Skin epidermis (tissue), 12 donors: ENCODE results near the gene KAZN.
A peak's percentile ranks its signal among the peaks of the same experiment; 100 is the strongest.
"Not testable (repeated sequence)": the region's sequence is repeated elsewhere in the genome, so short reads cannot be mapped to it uniquely, and the experiment has no call there.

ENCODE experiments used
- H3K27ac ChIP-seq, 21 experiments: fragments of 200-600 bp; sonication (generic) in 11 of 21; one replicate each; pipeline ENCODE4 v1.5.0; 2020; ENCODE audit warnings: mild to moderate bottlenecking in 3 of 21, inconsistent platforms in 2 of 21, moderate library complexity in 2 of 21
- H3K4me3 ChIP-seq, 7 experiments: fragments of 200-600 bp; sonication (generic) in 2 of 7; one replicate each; pipeline ENCODE4 v1.5.0; 2020; ENCODE audit warnings: inconsistent platforms in 2 of 7, mild to moderate bottlenecking in 2 of 7, moderate library complexity in 1 of 7

Gene KAZN

GRCh38 chr1:14949270-14949835, 350.9 kb downstream of the KAZN start:
- no peak overlapping the region for H3K27ac ChIP-seq
- no peak overlapping the region for H3K4me3 ChIP-seq

DNA sequence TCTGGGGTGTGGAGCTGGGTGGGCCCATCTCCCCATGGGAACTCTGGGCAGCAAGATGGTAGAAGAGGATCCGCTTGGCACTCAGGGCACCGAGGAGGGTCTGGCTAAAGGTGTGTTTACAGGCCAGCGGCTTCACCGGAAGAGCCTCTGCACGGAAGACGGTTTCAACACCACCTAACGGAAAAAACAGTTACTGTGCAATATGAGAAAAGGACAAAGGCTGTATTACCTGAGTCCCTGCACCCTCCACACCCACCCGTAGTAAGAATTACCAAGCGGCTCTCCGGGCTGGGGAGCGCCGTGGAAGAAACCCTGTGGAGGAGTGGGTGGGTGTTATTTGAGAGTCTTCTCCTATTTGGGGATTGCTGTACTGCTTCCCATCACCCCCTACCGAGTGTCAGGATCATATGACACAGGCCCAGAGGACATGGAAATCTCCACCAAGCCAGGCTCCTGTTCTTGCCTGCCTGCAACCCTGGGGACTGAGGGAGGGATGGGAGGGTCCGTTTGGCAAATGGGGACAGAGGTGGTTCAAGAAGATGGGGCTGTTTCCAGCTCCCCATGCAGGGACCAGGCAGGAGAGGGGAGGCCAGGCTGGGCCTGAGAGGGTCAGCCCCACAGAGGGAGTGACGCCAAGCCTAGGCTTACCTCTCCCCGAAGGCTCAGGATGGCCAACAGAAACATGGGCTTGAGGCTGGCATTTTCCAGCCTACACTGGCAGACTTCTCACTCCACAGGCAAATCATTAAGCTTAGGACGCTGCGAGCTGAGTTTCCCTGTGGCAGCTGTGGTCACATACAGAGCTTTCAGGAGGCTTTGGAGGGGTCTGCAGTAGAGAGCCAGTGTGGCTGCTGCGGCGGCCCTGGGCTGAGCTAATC, 351.6 kb downstream of the KAZN start:
- peak overlapping the region in 7 of 21 experiments; percentile 6 to 37 (median 23) for H3K27ac ChIP-seq

GRCh38 chr1:14951766-14952165, 353.3 kb downstream of the KAZN start:
- H3K27ac ChIP-seq, result no peak overlapping the region

More for the DNA sequence above, 351.6 kb downstream of the KAZN start:
- no peak overlapping the region for H3K4me3 ChIP-seq

GRCh38 chr1:14952626-14953314, 354.3 kb downstream of the KAZN start:
- peak overlapping the region in 2 of 21 experiments; percentile 33 to 56 for H3K27ac ChIP-seq
- no peak overlapping the region for H3K4me3 ChIP-seq

More at GRCh38 chr1:14951766-14952165, 353.3 kb downstream of the KAZN start:
- H3K4me3 ChIP-seq, result no peak overlapping the region

DNA sequence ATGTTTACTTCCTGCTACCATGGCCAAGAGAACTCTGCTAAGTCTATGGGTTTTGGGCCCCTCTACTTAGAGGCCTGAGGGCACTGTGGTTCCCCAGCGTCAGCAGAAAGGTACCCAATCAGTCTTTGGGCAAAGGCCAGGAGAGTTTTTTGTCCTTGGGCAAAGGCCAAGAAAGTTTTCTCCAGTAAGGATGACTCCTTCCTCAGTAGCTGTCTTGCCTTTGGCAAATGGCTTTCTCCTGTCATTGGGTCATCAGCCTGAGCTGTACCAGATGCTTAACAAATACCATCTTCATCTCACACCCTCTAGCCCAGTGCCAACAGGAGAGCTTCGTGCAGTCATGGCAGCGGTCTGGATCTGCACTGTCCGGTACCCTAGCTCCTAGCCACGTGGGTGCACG, 355.7 kb downstream of the KAZN start:
- Histone ChIP-seq H3K27ac (peak overlapping the region in 2 of 21 experiments; percentile 13 to 21), H3K4me3 (no peak overlapping the region)

- no peak overlapping the region for H3K4me3 ChIP-seq
- H3K27ac ChIP-seq, result peak overlapping the region in 2 of 21 experiments; percentile 11 to 21
Measured at GRCh38 chr1:14954930-14955329, 356.4 kb downstream of the KAZN start.

DNA sequence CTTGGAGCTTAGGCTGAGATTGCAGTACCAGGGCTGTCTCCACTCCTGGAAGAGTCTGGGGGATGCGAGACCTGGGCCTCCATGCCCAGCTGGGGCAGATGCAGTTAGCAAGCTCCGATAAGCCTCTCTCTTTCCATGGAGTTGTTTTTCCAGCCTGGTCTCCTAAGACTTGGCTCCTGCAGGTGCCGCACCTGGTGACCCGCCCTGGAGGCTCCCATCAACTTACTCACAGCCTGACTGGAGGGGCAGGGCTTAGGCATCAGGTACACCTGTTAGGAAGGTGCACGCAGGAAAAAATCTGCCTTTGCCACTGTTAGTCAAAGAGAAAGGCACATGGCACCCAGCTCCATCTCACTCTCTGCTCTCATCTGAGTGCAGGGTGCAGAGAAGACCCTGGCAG, 356.9 kb downstream of the KAZN start:
- Histone ChIP-seq H3K27ac (peak overlapping the region in 2 of 21 experiments; percentile 11 to 16), H3K4me3 (no peak overlapping the region)

- Histone ChIP-seq H3K27ac (peak overlapping the region in 2 of 21 experiments; percentile 12 to 16), H3K4me3 (no peak overlapping the region)
Measured at GRCh38 chr1:14955976-14956375, 357.5 kb downstream of the KAZN start.

DNA sequence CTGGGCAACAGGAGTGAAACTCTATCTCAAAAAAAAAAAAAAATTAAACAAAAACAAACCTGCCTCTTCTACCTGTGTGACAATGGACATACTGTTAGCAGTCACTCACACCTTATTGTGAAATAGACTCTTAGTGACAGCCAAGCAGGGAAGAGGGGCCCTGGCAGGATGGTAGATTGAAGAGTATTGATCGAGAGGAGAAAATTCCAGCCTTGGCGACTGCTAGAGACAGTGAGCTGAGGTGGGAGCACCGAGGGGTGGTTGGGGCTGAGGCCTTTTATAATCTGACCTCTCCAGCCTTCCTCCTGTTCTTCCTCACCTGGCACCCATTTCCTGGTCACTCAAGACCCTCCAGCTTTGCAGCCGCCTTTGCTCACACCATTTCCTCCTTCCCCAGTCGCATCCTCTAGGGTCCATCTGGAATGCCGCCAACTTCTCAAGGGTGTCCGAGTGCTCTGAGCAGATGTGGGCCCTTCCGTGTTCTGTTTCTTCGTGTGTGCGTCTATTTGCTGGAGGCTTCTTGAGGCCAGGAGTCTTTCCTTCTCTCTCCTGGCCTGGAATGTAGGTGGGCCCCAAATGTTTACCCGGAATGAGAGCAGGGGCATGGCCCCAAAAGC, 358.2 kb downstream of the KAZN start:
- Histone ChIP-seq H3K27ac (peak overlapping the region in 1 of 21 experiments; percentile 12), H3K4me3 (no peak overlapping the region)

GRCh38 chr1:14957375-14958098, 359.1 kb downstream of the KAZN start:
- H3K27ac ChIP-seq, result peak overlapping the region in 2 of 21 experiments; percentile 12 to 29
- H3K4me3 ChIP-seq, result no peak overlapping the region

DNA sequence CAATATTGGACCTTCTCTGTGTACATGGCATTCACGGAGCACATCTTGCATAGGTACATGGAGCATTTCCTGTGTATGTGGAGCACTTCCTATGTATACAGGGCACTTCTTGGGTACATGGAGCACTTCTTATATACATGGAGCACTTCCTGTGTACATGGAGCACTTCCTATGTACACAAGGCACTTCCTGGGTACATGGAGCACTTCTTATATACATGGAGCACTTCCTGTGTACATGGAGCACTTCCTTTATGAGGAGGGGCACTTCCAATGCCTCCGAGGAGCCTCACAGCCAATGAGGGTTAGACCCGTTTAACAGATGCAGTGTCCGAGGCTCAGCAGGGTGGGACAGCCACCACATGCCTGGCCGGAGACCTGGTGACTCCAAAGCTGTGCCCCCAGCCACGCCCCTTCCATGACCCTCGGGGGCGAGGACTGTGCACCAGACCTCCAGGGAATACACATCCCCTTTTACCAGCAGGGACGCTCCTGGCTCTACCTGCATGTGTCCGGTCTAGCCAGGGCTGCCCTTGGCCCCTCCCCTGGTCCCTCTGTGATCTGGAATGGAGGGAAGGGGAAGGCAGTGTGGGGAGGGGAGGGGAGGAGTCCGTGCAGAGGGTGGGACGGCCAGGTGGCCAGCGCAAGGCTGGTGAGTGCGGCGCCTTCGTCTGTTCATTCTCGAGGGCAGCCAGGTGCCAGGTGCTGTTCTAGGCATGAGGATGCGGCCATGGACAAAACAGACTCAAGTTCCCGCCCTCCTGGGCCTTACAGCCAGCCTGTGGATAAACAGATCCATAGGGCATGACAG, 360.0 kb downstream of the KAZN start:
- no peak overlapping the region for H3K4me3 ChIP-seq
- peak overlapping the region in 1 of 21 experiments; percentile 29 for H3K27ac ChIP-seq

- Histone ChIP-seq H3K27ac (peak overlapping the region in 1 of 21 experiments; percentile 13), H3K4me3 (no peak overlapping the region)
Measured at GRCh38 chr1:14959059-14959694, 360.7 kb downstream of the KAZN start.

- Histone ChIP-seq H3K27ac (no peak overlapping the region), H3K4me3 (no peak overlapping the region)
Measured at GRCh38 chr1:14961661-14962267, 363.3 kb downstream of the KAZN start.

DNA sequence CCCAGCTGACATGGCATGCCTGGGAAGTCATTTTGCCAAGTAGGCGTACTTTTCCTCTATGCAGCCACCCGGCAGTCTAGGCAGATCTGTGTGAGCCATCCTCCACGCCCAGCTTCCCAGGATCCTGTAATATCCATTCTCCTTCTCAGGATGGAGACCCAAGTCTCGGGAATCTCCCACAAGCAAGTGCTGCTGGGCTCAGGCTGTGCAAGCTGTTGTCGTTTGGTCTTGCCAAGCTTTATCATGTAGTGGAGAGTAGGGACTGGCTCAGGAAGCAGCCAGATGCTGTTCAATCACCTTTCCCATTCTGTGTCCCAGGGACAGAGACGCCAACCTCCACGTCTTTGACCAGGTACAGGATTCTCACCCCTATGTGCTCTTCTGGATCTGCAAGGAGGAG, 363.9 kb downstream of the KAZN start:
- Histone ChIP-seq H3K27ac (no peak overlapping the region), H3K4me3 (no peak overlapping the region)

- not testable (repeated sequence) for H3K4me3 ChIP-seq
- peak overlapping the region in 4 of 21 experiments; percentile 1 to 46 (median 29) for H3K27ac ChIP-seq
Measured at GRCh38 chr1:14963791-14964710, 365.6 kb downstream of the KAZN start.

DNA sequence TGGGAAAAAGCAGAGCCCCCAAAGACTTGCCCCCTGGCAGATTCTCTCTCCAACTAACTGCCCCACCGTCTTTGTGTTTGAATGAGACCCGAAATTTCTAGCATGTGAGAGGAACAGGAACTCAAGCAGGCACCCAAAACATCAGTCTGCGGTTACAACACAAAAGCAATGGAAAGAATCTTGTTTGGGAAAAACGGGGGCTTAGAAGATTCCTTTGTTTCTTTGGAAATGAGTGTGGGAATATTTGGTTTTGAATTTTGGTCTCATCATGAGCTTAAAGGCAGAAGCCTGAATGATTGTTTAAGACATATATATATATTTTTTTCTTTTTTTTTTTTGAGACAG, 366.2 kb downstream of the KAZN start:
- Histone ChIP-seq H3K27ac (peak overlapping the region in 6 of 21 experiments; percentile 1 to 54 (median 35)), H3K4me3 (no peak overlapping the region)
